Naive thymus-derived CD4-positive, alpha-beta T cell (primary cell): Measurements from ENCODE around the gene CAMKMT. TPM values are rescaled to one million over a fixed set of nuclear protein-coding genes. Genes with fewer than 3 reads are reported as not detected.

Experiments used
- ATAC-seq: fragments of 150-1000 bp; cut with Tn5 transposase; 2 replicates; pipeline ENCODE4 v1.10.0; 2021; ENCODE audit warnings: mild to moderate bottlenecking, moderate library complexity
- CTCF ChIA-PET: fragments of 350-600 bp; sonication (Branson Sonifier 250); formaldehyde crosslinking; loops from one replicate; lab custom pipeline; 2021; ENCODE audit warnings: antibody characterized with exemption; lab: Charles Lee
- POLR2A ChIA-PET: fragments of 350-600 bp; sonication (Branson Sonifier 250); formaldehyde crosslinking; loops from one replicate; lab custom pipeline; 2021; ENCODE audit warnings: antibody characterized with exemption, inconsistent platforms; lab: Charles Lee
- DNase-seq, 9 donors: peaks; one replicate each; pipeline versions ENCODE4 v3.0.0 to v3.0.0-alpha.2; 2020 to 2022; ENCODE audit warnings: mixed read lengths in 1 of 9
- H3K27ac ChIP-seq: one replicate; pipeline ENCODE4 v1.7.0; 2013; ENCODE audit warnings: mild to moderate bottlenecking, low read depth, low read length, moderate library complexity
- H3K27me3 ChIP-seq, 2 donors: one replicate each; pipeline ENCODE4 v1.7.0; 2013; ENCODE audit warnings: low read length in 2 of 2, mild to moderate bottlenecking in 2 of 2, moderate library complexity in 2 of 2; ENCODE audit not compliant: control insufficient read depth in 2 of 2, insufficient read depth in 2 of 2
- H3K36me3 ChIP-seq, 3 experiments: 1 replicate in 2 of 3; 2 replicates in 1 of 3; pipeline ENCODE4 v1.7.0; 2013; ENCODE audit warnings: low read length in 3 of 3, mild to moderate bottlenecking in 3 of 3, moderate library complexity in 1 of 3; ENCODE audit not compliant: insufficient read depth in 3 of 3, control insufficient read depth in 2 of 3
- H3K4me1 ChIP-seq, 2 donors: one replicate each; pipeline ENCODE4 v1.7.0; 2013; ENCODE audit warnings: low read length in 2 of 2, mild to moderate bottlenecking in 2 of 2, moderate library complexity in 1 of 2; ENCODE audit not compliant: control insufficient read depth in 2 of 2, insufficient read depth in 2 of 2
- H3K4me3 ChIP-seq: 2 replicates; pipeline ENCODE4 v1.7.0; 2013; ENCODE audit warnings: mild to moderate bottlenecking, low read length
- H3K9me3 ChIP-seq, 3 experiments: 1 replicate in 2 of 3; 2 replicates in 1 of 3; pipeline ENCODE4 v1.7.0; 2013; ENCODE audit warnings: low read length in 3 of 3; ENCODE audit not compliant: control insufficient read depth in 2 of 3
- H3K27ac Mint-ChIP-seq, 9 donors: one replicate each; pipeline ENCODE4 v1.8.0; 2020 to 2022; ENCODE audit warnings: mixed read lengths in 9 of 9, mild to moderate bottlenecking in 8 of 9, moderate library complexity in 5 of 9, inconsistent platforms in 2 of 9
- H3K27me3 Mint-ChIP-seq, 5 donors: one replicate each; pipeline ENCODE4 v1.8.0; 2021 to 2022; ENCODE audit warnings: mixed read lengths in 5 of 5, mild to moderate bottlenecking in 1 of 5
- H3K36me3 Mint-ChIP-seq, 5 donors: one replicate each; pipeline ENCODE4 v1.8.0; 2020 to 2022; ENCODE audit warnings: mixed read lengths in 5 of 5, mild to moderate bottlenecking in 3 of 5, inconsistent platforms in 1 of 5
- H3K4me1 Mint-ChIP-seq, 7 donors: one replicate each; pipeline ENCODE4 v1.8.0; 2020 to 2022; ENCODE audit warnings: mixed read lengths in 7 of 7, mild to moderate bottlenecking in 3 of 7, inconsistent platforms in 1 of 7
- H3K4me3 Mint-ChIP-seq, 10 donors: one replicate each; pipeline ENCODE4 v1.8.0; 2020 to 2022; ENCODE audit warnings: mild to moderate bottlenecking in 10 of 10, mixed read lengths in 10 of 10, moderate library complexity in 6 of 10, inconsistent platforms in 2 of 10
- H3K9me3 Mint-ChIP-seq, 11 donors: one replicate each; pipeline ENCODE4 v1.8.0; 2020 to 2022; ENCODE audit warnings: mixed read lengths in 11 of 11, mild to moderate bottlenecking in 4 of 11, inconsistent platforms in 1 of 11, moderate library complexity in 1 of 11
- intact Hi-C, 2 donors: fragments of 100-400 bp; cut with micrococcal nuclease; formaldehyde crosslinking; loops; one replicate each; pipeline ENCODE4 v1.15.1; 2023
- polyA plus RNA-seq, 2 donors: library from polyadenylated mRNA; unstranded; fragments of 300-500 nt; fragmentation: Illumina TruSeq; gene quantifications; one replicate each; pipeline ENCODE4 v1.2.3, GENCODE V29; 2021
- total RNA-seq, 6 experiments: library from RNA in 5 of 6; stranded (reverse) in 5 of 6; gene quantifications; 1 replicate in 5 of 6; 2 replicates in 1 of 6; pipeline ENCODE4 v1.2.3 and lab custom pipeline; 2021 to 2026

CAMKMT gene
- total and polyA plus RNA-seq, 7 experiments from 2014 or later = 11.1 to 20.8 (median 17.7) TPM

DNA sequence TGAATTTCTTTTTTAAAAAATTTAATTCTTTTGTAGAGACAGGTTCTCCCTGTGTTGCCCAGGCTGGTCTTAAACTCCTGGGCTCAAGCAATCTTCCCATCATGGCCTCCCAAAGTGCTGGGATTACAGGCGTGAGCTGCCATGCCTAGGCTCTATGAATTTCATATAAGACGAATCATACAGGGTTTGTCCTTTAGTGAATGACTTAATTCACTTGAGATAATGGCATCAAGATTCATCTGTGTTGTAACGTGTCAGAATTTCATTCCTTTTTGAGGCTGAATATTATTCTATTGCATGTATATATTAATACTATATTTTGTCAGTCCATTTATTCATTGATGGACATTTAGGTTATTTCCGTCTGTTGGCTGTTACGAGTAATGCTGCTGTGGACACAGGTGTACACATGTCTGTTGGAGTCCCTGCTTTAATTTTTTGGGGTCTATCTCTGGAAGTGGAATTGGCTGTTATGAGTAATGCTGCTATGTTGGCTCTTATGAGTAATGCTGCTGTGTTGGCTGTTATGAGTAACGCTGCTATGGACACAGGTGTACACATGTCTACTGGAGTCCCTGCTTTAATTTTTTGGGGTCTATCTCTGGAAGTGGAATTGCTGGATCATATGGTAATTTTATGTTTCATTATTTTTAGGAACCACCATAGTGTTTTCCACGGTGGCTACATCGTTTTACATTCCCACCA is 210.6 kb downstream of the CAMKMT start:
- Mint-ChIP-seq H3K27me3 (no peaks in the 10 kb centered on the region), H3K36me3 (peaks cover 0 to 16% (median 0%) of the 10 kb centered on the region in 5 donors), H3K9me3 (no peaks in the 10 kb centered on the region), H3K4me3 (no peak overlapping the region), H3K4me1 (peaks cover 6 to 54% (median 42%) of the 10 kb centered on the region in 7 donors), H3K27ac (no peak overlapping the region)
- intact Hi-C loops = no loop called here
- Histone ChIP-seq H3K4me3 (no peak overlapping the region), H3K27me3 (no peaks in the 10 kb centered on the region), H3K27ac (no peak overlapping the region), H3K4me1 (peaks cover 0 to 14% of the 10 kb centered on the region in 2 donors), H3K9me3 (no peaks in the 10 kb centered on the region), H3K36me3 (no peaks in the 10 kb centered on the region)
- no peak for ATAC-seq
- no peak for DNase-seq
- ChIA-PET CTCF (no interaction called here), POLR2A (no interaction called here)

DNA sequence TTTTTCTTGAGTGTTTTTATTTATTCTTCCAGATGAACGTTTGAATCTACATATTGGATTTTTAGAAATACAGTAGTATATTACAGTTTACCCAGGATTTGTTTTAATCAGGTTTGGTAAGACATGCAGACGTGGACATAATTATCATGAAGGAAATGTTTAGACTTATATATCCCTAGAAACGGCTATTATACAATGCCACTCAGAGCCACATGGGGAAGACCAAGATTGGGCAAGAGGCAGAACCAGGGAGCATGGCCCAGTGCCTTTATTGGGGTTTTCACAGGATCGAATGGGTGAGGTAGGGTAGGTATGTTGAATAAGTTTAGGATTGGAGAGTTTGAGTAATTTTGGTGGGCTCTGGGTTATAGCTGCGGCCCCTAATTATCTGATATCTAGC is 212.2 kb downstream of the CAMKMT start:
- Mint-ChIP-seq H3K9me3 (no peaks in the 10 kb centered on the region), H3K4me1 (peaks cover 14 to 57% (median 46%) of the 10 kb centered on the region in 7 donors), H3K27me3 (no peaks in the 10 kb centered on the region), H3K36me3 (peaks cover 0 to 13% (median 0%) of the 10 kb centered on the region in 5 donors), H3K27ac (peak overlapping the region in 1 of 9 donors; percentile 5), H3K4me3 (no peak overlapping the region)
- DNase-seq (no peak), ATAC-seq (no peak)
- H3K9me3 ChIP-seq = no peaks in the 10 kb centered on the region
- H3K36me3 ChIP-seq = no peaks in the 10 kb centered on the region
- ChIA-PET CTCF (no interaction called here), POLR2A (no interaction called here)
- no peak overlapping the region for H3K4me3 ChIP-seq
- no peak overlapping the region for H3K27ac ChIP-seq
- intact Hi-C loops = no loop called here
- H3K27me3 ChIP-seq = no peaks in the 10 kb centered on the region
- H3K4me1 ChIP-seq = peaks cover 0 to 18% of the 10 kb centered on the region in 2 donors

DNA sequence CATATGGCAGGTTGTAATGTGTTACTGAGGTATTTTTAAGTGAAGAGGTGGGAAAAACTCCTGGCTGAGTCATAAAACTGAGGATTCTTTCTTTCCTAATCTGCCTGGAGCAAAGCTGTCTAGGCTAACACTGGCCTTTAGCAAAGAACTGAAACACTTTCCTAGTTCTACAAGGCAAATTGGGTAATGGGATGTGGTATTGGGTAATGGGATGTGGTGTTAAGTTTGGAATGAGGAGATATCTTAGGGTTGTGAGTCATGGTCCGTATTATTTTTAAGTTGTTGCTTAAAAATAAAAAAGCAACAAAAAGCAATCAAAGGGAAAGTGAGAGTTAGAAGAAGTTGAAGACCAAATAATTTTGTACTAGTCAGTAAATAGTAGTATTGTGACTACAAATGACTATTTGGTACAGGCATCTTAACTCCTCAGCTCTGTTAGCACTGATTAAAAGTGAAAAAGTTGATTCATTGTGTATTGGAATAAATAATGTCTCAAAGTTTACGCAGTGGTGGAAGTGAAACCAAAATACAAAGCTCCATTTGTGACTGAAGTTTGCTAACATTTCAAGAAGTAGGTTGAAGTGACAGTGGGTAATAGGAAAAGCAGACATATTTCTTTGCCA is 216.8 kb downstream of the CAMKMT start:
- ATAC-seq = peak; percentile 49

DNA sequence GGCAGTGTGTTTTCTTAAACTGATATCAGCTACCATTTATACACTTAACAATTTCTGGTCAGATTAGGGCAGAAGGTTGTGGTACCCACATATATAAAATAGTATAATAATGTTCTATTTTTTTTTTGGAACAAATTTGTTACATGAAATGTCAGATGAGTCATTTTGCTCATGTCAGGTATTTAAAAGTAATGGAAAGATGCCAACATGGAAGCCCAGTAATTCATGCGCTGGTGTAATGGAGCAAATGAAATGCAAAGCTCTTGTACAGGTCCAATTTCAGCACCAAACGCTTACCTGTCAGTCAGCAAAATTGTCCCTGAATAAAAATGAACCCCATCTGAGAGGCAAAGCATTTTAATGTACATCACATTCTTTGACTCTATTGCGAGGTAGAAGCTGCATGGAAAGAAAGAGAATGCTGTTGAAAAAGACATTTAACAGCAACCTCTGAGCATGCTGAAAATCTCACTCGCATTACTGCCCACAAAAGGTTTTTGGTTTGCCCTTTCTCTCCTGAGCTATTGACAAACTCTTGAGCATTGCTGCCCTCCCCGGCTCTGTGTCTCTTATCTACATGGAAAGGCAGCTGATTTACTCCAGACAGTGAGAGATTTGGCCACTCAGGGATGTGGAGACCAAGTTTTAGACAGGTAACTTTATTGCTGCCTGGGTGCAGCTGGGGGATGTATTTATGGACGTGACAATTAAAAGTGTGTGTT is 217.5 kb downstream of the CAMKMT start:
- ATAC-seq = no peak
- H3K27ac Mint-ChIP-seq = peak overlapping the region in 2 of 9 donors; percentile 4 to 34
- H3K4me1 ChIP-seq = peaks cover 0 to 11% of the 10 kb centered on the region in 2 donors
- H3K27me3 Mint-ChIP-seq = no peaks in the 10 kb centered on the region
- no peaks in the 10 kb centered on the region for H3K9me3 ChIP-seq
- CTCF ChIA-PET = no interaction called here
- no peaks in the 10 kb centered on the region for H3K27me3 ChIP-seq
- intact Hi-C loops = no loop called here
- no peak overlapping the region for H3K27ac ChIP-seq
- H3K9me3 Mint-ChIP-seq = no peaks in the 10 kb centered on the region
- no peak overlapping the region for H3K4me3 ChIP-seq
- DNase-seq = no peak
- POLR2A ChIA-PET = no interaction called here
- no peaks in the 10 kb centered on the region for H3K36me3 ChIP-seq
- H3K4me3 Mint-ChIP-seq = peak overlapping the region in 6 of 10 donors; percentile 2 to 56 (median 35)
- H3K36me3 Mint-ChIP-seq = peaks cover 0 to 11% (median 0%) of the 10 kb centered on the region in 5 donors
- peaks cover 14 to 52% (median 47%) of the 10 kb centered on the region in 7 donors for H3K4me1 Mint-ChIP-seq

More for the DNA sequence above, 216.8 kb downstream of the CAMKMT start:
- Mint-ChIP-seq H3K4me1 (peaks cover 14 to 52% (median 47%) of the 10 kb centered on the region in 7 donors), H3K9me3 (no peaks in the 10 kb centered on the region), H3K4me3 (peak overlapping the region in 7 of 10 donors; percentile 2 to 56 (median 24)), H3K36me3 (peaks cover 0 to 13% (median 0%) of the 10 kb centered on the region in 5 donors), H3K27me3 (no peaks in the 10 kb centered on the region), H3K27ac (peak overlapping the region in 5 of 9 donors; percentile 2 to 34 (median 4))
- Histone ChIP-seq H3K27me3 (no peaks in the 10 kb centered on the region), H3K27ac (no peak overlapping the region), H3K4me1 (peaks cover 0 to 11% of the 10 kb centered on the region in 2 donors), H3K4me3 (no peak overlapping the region), H3K36me3 (no peaks in the 10 kb centered on the region), H3K9me3 (no peaks in the 10 kb centered on the region)
- POLR2A ChIA-PET = no interaction called here
- CTCF ChIA-PET = no interaction called here
- no peak for DNase-seq
- intact Hi-C loops = no loop called here

DNA sequence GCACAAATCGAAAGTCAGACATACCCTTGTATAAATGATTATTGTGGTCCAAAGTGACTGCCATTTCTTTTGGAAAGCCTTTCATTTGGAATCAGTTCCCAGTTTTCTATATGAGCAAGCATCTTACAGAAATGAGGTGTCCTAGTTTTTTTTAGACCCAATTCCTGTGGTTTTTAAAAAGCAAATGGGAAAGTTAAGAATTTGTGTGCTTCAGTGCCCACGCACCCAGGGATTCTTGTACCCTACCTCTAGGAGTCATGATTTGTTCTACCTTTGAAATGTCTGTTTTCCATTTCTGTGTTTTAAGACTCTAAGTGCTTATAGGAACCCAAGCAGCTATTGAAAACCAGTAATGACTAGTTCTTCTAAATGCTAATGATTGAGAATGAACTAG is 218.1 kb downstream of the CAMKMT start:
- POLR2A ChIA-PET = no interaction called here
- peaks cover 0 to 10% (median 0%) of the 10 kb centered on the region in 5 donors for H3K36me3 Mint-ChIP-seq

DNA sequence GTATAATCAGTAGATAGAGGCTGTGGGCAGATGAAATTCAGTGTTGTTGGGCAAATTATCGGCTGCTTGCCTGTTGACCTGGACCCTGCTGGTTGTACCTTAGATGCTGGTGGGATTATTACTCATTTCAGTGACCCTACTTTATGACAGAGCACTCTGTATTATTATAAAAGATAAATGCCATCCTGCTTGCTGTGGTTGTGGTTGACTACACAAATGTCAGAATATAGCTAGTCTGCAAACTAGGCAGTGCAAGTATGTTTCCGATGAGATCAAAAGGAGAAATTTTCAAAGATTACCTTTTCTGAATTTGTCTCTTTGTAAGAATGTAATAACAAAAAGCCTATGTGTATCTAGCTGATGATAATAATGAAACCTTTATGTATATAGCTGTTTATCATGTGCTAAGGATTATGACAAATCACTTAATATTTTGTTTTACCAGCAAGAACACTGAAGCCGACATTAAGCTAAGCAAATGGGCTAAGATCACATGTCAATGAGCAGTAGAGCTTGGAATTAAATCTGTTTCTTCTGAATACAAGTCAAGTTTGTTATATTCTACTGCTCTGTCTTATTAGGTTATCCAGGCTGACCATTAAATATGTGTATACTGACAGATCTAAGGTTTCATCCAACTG is 219.2 kb downstream of the CAMKMT start:
- intact Hi-C loops = loop anchor here in 1 of 2 donors (1.0 kb wide), 1 partner anchor 21 kb away; no protein-coding TSS in a partner anchor
- ATAC-seq (no peak), DNase-seq (peak in 1 of 9 donors; percentile 3)
- H3K27me3 ChIP-seq = no peaks in the 10 kb centered on the region
- Mint-ChIP-seq H3K27me3 (no peaks in the 10 kb centered on the region), H3K4me1 (peaks cover 14 to 59% (median 47%) of the 10 kb centered on the region in 7 donors), H3K9me3 (no peaks in the 10 kb centered on the region), H3K36me3 (peaks cover 0 to 10% (median 0%) of the 10 kb centered on the region in 5 donors), H3K4me3 (peak overlapping the region in 3 of 10 donors; percentile 1 to 20 (median 8)), H3K27ac (peak overlapping the region in 1 of 9 donors; percentile 7)
- no peak overlapping the region for H3K27ac ChIP-seq
- ChIA-PET CTCF (no interaction called here), POLR2A (no interaction called here)
- no peaks in the 10 kb centered on the region for H3K9me3 ChIP-seq
- no peaks in the 10 kb centered on the region for H3K36me3 ChIP-seq
- peaks cover 0 to 11% of the 10 kb centered on the region in 2 donors for H3K4me1 ChIP-seq
- no peak overlapping the region for H3K4me3 ChIP-seq

More for the DNA sequence above, 218.1 kb downstream of the CAMKMT start:
- DNase-seq (no peak), ATAC-seq (no peak)
- peaks cover 0 to 11% of the 10 kb centered on the region in 2 donors for H3K4me1 ChIP-seq
- no peaks in the 10 kb centered on the region for H3K9me3 ChIP-seq
- Mint-ChIP-seq H3K9me3 (no peaks in the 10 kb centered on the region), H3K27me3 (no peaks in the 10 kb centered on the region), H3K4me1 (peaks cover 14 to 52% (median 47%) of the 10 kb centered on the region in 7 donors), H3K4me3 (no peak overlapping the region), H3K27ac (no peak overlapping the region)
- no peak overlapping the region for H3K4me3 ChIP-seq
- no peaks in the 10 kb centered on the region for H3K36me3 ChIP-seq
- intact Hi-C loops = loop anchor here in 1 of 2 donors (1.0 kb wide), 1 partner anchor 22 kb away; no protein-coding TSS in a partner anchor
- CTCF ChIA-PET = no interaction called here
- no peaks in the 10 kb centered on the region for H3K27me3 ChIP-seq
- no peak overlapping the region for H3K27ac ChIP-seq
